ENCODE results near the gene PPEF1.

The PPEF1 gene

GRCh38 chrX:18707426-18708049 lies at the start of gene PPEF1:
TSS of gene PPEF1 (plus strand) at chrX:18707645. CDS start at chrX:18707781, 136 bp downstream.
- in situ Hi-C loops (cut with HindIII; ENCODE audit: low pct_ligation_motif_present, low pct_unique_long_range_greater_than_20kb, low sequenced_read_pairs): no loop called here
- DNase-seq: no peak

- no peak for DNase-seq
- in situ Hi-C loops (cut with HindIII; ENCODE audit: low pct_ligation_motif_present, low pct_unique_long_range_greater_than_20kb, low sequenced_read_pairs): no loop called here
Measured at GRCh38 chrX:18661273-18661672, 46.2 kb upstream of the PPEF1 start.

- in situ Hi-C loops (cut with HindIII; ENCODE audit: low pct_ligation_motif_present, low pct_unique_long_range_greater_than_20kb, low sequenced_read_pairs): no loop called here
- DNase-seq: no peak
Measured at GRCh38 chrX:18664947-18665346, 42.5 kb upstream of the PPEF1 start.

- in situ Hi-C loops (cut with HindIII; ENCODE audit: low pct_ligation_motif_present, low pct_unique_long_range_greater_than_20kb, low sequenced_read_pairs): no loop called here
- no peak for DNase-seq
Measured at GRCh38 chrX:18666614-18667013, 40.8 kb upstream of the PPEF1 start.

GRCh38 chrX:18668071-18668835 lies 39.2 kb upstream of the PPEF1 start:
- in situ Hi-C loops (cut with HindIII; ENCODE audit: low pct_ligation_motif_present, low pct_unique_long_range_greater_than_20kb, low sequenced_read_pairs): no loop called here
- no peak for DNase-seq

- DNase-seq: no peak
- in situ Hi-C loops (cut with HindIII; ENCODE audit: low pct_ligation_motif_present, low pct_unique_long_range_greater_than_20kb, low sequenced_read_pairs): no loop called here
Measured at GRCh38 chrX:18672008-18672407, 35.4 kb upstream of the PPEF1 start, which contains the start of gene RS1. TSS of gene RS1 (minus strand) at chrX:18672108. CDS start at chrX:18672068, 40 bp downstream.

- DNase-seq: no peak
- in situ Hi-C loops (cut with HindIII; ENCODE audit: low pct_ligation_motif_present, low pct_unique_long_range_greater_than_20kb, low sequenced_read_pairs): no loop called here
Measured at GRCh38 chrX:18674417-18674787, 33.0 kb upstream of the PPEF1 start.

- DNase-seq: peak; percentile 56
- in situ Hi-C loops (cut with HindIII; ENCODE audit: low pct_ligation_motif_present, low pct_unique_long_range_greater_than_20kb, low sequenced_read_pairs): no loop called here
Measured at GRCh38 chrX:18674788-18675735, 32.4 kb upstream of the PPEF1 start.

- DNase-seq: no peak
- in situ Hi-C loops (cut with HindIII; ENCODE audit: low pct_ligation_motif_present, low pct_unique_long_range_greater_than_20kb, low sequenced_read_pairs): no loop called here
Measured at GRCh38 chrX:18676050-18676449, 31.4 kb upstream of the PPEF1 start.

- in situ Hi-C loops (cut with HindIII; ENCODE audit: low pct_ligation_motif_present, low pct_unique_long_range_greater_than_20kb, low sequenced_read_pairs): no loop called here
- no peak for DNase-seq
Measured at GRCh38 chrX:18676470-18676869, 31.0 kb upstream of the PPEF1 start.

- DNase-seq: no peak
- in situ Hi-C loops (cut with HindIII; ENCODE audit: low pct_ligation_motif_present, low pct_unique_long_range_greater_than_20kb, low sequenced_read_pairs): no loop called here
Measured at GRCh38 chrX:18677161-18677869, 30.1 kb upstream of the PPEF1 start.

GRCh38 chrX:18681996-18682395 lies 25.4 kb upstream of the PPEF1 start:
- in situ Hi-C loops (cut with HindIII; ENCODE audit: low pct_ligation_motif_present, low pct_unique_long_range_greater_than_20kb, low sequenced_read_pairs): no loop called here

GRCh38 chrX:18682979-18683387 lies 24.5 kb upstream of the PPEF1 start:
- DNase-seq: no peak
- in situ Hi-C loops (cut with HindIII; ENCODE audit: low pct_ligation_motif_present, low pct_unique_long_range_greater_than_20kb, low sequenced_read_pairs): no loop called here

More at GRCh38 chrX:18681996-18682395, 25.4 kb upstream of the PPEF1 start:
- no peak for DNase-seq

- no peak for DNase-seq
- in situ Hi-C loops (cut with HindIII; ENCODE audit: low pct_ligation_motif_present, low pct_unique_long_range_greater_than_20kb, low sequenced_read_pairs): no loop called here
Measured at GRCh38 chrX:18687856-18688495, 19.5 kb upstream of the PPEF1 start.

- no peak for DNase-seq
- in situ Hi-C loops (cut with HindIII; ENCODE audit: low pct_ligation_motif_present, low pct_unique_long_range_greater_than_20kb, low sequenced_read_pairs): no loop called here
Measured at GRCh38 chrX:18691431-18691830, 16.0 kb upstream of the PPEF1 start.

- DNase-seq: no peak
- in situ Hi-C loops (cut with HindIII; ENCODE audit: low pct_ligation_motif_present, low pct_unique_long_range_greater_than_20kb, low sequenced_read_pairs): no loop called here
Measured at GRCh38 chrX:18692541-18692940, 14.9 kb upstream of the PPEF1 start.

GRCh38 chrX:18696653-18697052 lies 10.8 kb upstream of the PPEF1 start:
- in situ Hi-C loops (cut with HindIII; ENCODE audit: low pct_ligation_motif_present, low pct_unique_long_range_greater_than_20kb, low sequenced_read_pairs): no loop called here
- DNase-seq: no peak
